Spinal cord (tissue), 10 donors: ENCODE measurements around the gene CLDN22. TPM values are rescaled to one million over a fixed set of nuclear protein-coding genes. Genes with fewer than 3 reads are reported as not detected.

ENCODE experiments used
- DNase-seq, 6 donors: peaks; one replicate each; pipeline versions ENCODE4 v3.0.0 to v3.0.0-alpha.2; 2013 to 2015; ENCODE audit warnings: low spot score in 6 of 6, low read depth in 4 of 6
- H3K27ac ChIP-seq: one replicate; pipeline ENCODE4 v1.5.1; 2013; ENCODE audit warnings: low read depth, low read length, control low read depth
- H3K27me3 ChIP-seq: one replicate; pipeline ENCODE4 v1.6.1; 2013; ENCODE audit warnings: low read length; ENCODE audit not compliant: control insufficient read depth, insufficient read depth
- H3K36me3 ChIP-seq: one replicate; pipeline ENCODE4 v1.6.1; 2013; ENCODE audit warnings: low read length; ENCODE audit not compliant: control insufficient read depth, insufficient read depth
- H3K4me1 ChIP-seq: one replicate; pipeline ENCODE4 v1.6.1; 2013; ENCODE audit warnings: low read length; ENCODE audit not compliant: control insufficient read depth, insufficient read depth
- H3K4me3 ChIP-seq: one replicate; pipeline ENCODE4 v1.5.1; 2013; ENCODE audit warnings: low read depth, low read length, control low read depth
- H3K9me3 ChIP-seq: one replicate; pipeline ENCODE4 v1.6.1; 2013; ENCODE audit warnings: low read length; ENCODE audit not compliant: control insufficient read depth, insufficient read depth
- WGBS: methylation state at CpG from one replicate; pipeline ENCODE4 v1.1.5; 2013; ENCODE audit warnings: missing lambda C conversion rate; ENCODE audit not compliant: insufficient coverage; 5-methylcytosine and 5-hydroxymethylcytosine counted together
- polyA plus RNA-seq, 2 donors: library from polyadenylated mRNA; unstranded; fragments of 120-200 nt; gene quantifications; one replicate each; pipeline ENCODE4 v1.2.1, GENCODE V29; 2013; ENCODE audit not compliant: insufficient read length in 2 of 2
- total RNA-seq, 2 donors: library from RNA; depleted of rRNA in 1 of 2; stranded (reverse); fragments of 120-200 nt in 1 of 2; fragments of >200 nt in 1 of 2; gene quantifications; one replicate each; pipeline versions ENCODE4 v1.2.3 to v1.2.4, GENCODE V29; 2013 to 2014
- donor health status: healthy.

Gene CLDN22
- total and polyA plus RNA-seq, 4 donors: 0.06 to 1.6 (median 1.5) TPM; not detected in 1

DNA sequence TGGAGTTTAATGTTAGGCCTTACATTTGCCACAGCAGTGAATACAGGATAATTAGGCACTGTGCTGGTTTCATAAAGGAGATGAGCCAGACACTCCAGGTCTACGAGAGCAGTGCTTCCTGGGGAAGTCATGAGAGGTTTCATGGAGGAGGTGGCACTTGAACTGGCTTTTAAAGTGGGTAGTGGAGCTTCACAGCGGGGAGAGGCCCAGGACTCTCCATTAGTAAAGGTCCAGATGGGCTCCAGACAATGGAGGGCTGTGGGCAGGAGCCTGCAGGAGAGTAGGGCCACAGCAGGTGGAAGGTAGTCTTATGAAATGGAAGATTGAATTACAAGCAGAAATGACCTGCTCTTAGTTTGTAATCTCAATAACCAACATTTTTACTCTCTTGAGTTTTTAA, 29.0 kb downstream of the CLDN22 start:
- no peak overlapping the region for H3K4me3 ChIP-seq
- H3K27me3 ChIP-seq: no peaks in the 10 kb centered on the region
- no peak for DNase-seq
- peaks cover 21% of the 10 kb centered on the region for H3K36me3 ChIP-seq
- 83% methylated on average over 2 of the region's 2 CpGs for WGBS
- H3K27ac ChIP-seq: no peak overlapping the region
- no peaks in the 10 kb centered on the region for H3K4me1 ChIP-seq
- no peaks in the 10 kb centered on the region for H3K9me3 ChIP-seq

DNA sequence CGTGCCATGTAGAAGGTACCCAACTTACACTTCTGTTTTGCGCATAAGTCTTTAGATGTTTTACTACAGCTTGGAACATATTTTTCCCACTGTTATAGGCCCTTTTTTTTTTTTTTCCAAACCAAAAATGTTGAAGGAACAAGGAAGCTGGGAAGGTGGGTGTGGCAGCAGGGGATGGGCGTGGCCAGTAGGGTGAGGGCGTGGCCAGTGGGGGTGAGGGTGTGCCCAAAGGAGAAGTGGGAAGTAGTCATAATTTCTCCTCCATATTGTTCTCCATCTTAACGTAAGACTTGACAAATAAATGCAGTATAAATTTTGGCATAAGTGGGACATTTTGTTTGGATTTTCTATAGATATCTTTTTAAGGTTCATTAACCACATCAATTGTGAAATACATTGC, 30.4 kb downstream of the CLDN22 start:
- no peak overlapping the region for H3K4me3 ChIP-seq
- H3K9me3 ChIP-seq: no peaks in the 10 kb centered on the region
- H3K4me1 ChIP-seq: no peaks in the 10 kb centered on the region
- H3K27ac ChIP-seq: no peak overlapping the region
- no peaks in the 10 kb centered on the region for H3K27me3 ChIP-seq
- H3K36me3 ChIP-seq: peaks cover 24% of the 10 kb centered on the region
- WGBS: 100% methylated on average over 1 of the region's 5 CpGs
- DNase-seq: no peak

DNA sequence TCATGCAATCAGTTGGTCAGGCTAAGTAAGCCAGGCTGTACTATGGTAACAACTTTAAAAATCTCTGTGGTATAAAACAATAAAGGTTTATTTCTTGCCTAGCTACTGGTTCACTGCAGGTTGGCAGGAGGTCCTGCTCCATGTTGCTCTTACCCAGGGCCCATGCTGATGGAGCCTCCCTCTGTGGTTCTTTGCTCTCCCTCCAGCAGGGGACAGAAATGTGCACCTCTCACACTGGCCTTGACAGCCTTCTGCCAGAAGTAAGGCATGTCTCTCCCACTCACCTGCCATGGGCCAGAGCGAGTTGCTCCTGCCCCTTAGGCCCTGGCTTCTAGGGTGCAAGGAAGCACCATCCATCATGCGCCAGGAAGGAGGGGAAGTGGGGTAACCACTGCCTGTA, 31.1 kb downstream of the CLDN22 start:
- H3K36me3 ChIP-seq: peaks cover 27% of the 10 kb centered on the region
- 100% methylated on average over 2 of the region's 2 CpGs for WGBS
- H3K9me3 ChIP-seq: no peaks in the 10 kb centered on the region

DNA sequence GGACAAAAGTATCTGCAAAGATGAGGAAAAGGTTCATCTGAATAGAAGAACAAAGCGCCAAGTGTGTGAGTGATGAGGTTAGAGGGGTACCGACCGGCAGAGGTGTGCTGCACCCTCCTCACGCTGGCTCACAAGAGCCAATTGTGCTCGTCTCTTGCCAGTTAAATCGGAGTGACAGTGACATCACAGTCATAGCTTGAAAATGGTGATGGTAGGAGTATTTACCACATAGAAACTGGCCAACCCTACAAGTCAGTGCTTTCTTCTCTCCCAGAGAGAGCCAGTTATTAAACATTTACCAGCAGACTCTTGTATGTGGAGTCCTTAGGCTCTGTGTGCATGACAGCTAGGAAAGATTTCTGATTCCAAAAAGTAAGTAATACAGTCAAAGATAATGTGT, 32.4 kb downstream of the CLDN22 start:
- Histone ChIP-seq H3K36me3 (peaks cover 27% of the 10 kb centered on the region), H3K27ac (no peak overlapping the region), H3K4me1 (no peaks in the 10 kb centered on the region), H3K27me3 (no peaks in the 10 kb centered on the region), H3K9me3 (no peaks in the 10 kb centered on the region), H3K4me3 (no peak overlapping the region)
- DNase-seq: no peak
- WGBS: 88% methylated on average over 4 of the region's 6 CpGs

More for the DNA sequence above, 31.1 kb downstream of the CLDN22 start:
- DNase-seq: no peak
- Histone ChIP-seq H3K27ac (no peak overlapping the region), H3K4me3 (no peak overlapping the region), H3K27me3 (no peaks in the 10 kb centered on the region), H3K4me1 (no peaks in the 10 kb centered on the region)

DNA sequence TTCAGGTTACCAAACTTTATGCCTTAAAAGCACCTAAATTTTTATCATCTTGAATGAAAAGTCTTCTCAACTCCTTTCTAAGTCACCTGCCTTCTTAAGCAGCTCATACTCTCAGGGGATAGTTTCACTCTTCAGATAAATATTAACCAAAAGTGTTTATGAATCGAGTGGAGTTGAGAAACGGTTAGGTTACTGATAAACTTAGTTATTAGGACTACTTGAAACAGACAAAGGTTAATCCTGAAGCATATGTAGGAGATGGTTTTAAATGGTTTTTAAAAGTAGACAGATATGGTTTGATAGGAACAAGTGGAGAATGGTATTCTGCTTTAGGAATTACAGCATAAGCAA, 32.8 kb downstream of the CLDN22 start:
- Histone ChIP-seq H3K36me3 (peaks cover 27% of the 10 kb centered on the region), H3K4me1 (no peaks in the 10 kb centered on the region), H3K27ac (no peak overlapping the region), H3K27me3 (no peaks in the 10 kb centered on the region), H3K9me3 (no peaks in the 10 kb centered on the region), H3K4me3 (no peak overlapping the region)
- WGBS: no CpG with 5 or more reads among the region's 2 CpGs
- no peak for DNase-seq

DNA sequence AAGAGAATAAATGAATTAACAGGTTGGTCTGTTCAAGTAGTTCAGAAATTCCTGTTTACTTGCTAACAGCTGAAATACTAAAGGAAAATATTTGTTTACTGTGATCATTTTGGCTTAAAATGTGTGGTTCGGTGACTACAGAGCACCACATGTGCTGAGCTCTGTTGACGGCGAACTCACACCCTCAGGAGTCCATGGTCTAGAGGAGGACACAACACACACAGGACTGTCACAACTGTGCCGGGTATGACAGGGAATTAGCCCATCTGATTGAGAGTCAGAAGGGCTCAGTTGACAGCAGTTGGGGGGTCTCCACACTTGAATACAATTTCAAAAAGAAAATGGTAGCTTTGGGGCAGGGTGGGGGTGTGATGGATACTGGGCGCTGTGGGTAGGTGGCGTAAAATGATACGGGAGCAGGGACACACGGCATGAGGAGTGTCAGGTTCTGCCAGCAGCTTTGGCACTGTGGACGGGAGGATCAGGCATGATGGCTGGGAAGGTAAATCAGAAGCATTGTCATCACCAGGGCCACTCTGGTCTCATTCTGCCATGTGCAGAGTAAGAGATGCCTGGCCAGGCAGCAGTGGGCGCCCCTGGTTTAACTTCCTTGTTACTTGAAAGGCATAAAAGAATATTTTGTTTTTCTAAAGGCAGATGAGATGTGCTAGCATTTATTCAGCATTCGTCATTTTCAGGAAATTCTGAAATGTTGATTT, 33.3 kb downstream of the CLDN22 start:
- Histone ChIP-seq H3K9me3 (no peaks in the 10 kb centered on the region), H3K27me3 (no peaks in the 10 kb centered on the region), H3K4me3 (no peak overlapping the region), H3K27ac (no peak overlapping the region), H3K4me1 (no peaks in the 10 kb centered on the region), H3K36me3 (peaks cover 27% of the 10 kb centered on the region)
- no peak for DNase-seq
- WGBS: 94% methylated on average over 9 of the region's 11 CpGs

DNA sequence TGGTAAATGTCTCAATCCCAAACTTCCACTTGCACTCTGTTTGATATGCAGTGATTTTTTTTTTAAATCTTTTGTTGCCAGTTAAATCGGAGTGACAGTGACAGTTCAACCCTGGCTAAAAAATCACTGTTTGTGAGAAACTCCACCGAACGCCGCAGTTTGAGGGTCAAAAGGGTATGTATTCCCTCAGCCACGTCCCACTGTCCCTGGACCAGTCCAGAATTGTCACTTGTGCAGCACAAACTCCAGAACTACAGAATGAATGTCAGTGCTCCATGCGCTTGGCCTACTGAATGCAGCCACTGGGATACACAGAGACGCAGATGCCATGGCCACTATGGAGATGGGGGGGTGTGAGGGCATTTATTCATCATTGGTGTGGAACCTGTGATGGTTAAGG, 34.2 kb downstream of the CLDN22 start:
- Histone ChIP-seq H3K9me3 (no peaks in the 10 kb centered on the region), H3K27me3 (no peaks in the 10 kb centered on the region), H3K4me3 (no peak overlapping the region), H3K4me1 (no peaks in the 10 kb centered on the region), H3K36me3 (peaks cover 27% of the 10 kb centered on the region), H3K27ac (no peak overlapping the region)
- WGBS: 90% methylated on average over 7 of the region's 7 CpGs
- no peak for DNase-seq

DNA sequence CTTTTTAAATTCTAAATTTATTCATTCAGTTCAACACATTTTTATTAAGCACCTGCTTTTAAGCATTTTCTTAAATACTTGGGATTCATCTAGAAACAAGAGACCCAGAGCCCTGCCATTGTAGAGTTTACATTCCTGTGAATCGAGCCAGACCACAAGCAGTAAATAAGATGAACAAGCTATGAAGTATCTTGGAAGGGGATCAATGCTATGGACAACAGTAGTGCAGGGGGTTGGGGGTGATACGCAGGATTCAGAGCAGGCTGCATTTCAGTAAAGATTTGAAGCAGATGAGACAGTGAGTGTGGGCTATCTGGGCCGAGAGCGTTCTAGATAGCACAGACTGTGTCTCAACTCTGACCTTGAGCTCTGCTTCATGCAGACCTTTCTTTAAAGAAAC, 35.1 kb downstream of the CLDN22 start:
- Histone ChIP-seq H3K9me3 (no peaks in the 10 kb centered on the region), H3K36me3 (peaks cover 27% of the 10 kb centered on the region), H3K27me3 (no peaks in the 10 kb centered on the region), H3K4me3 (no peak overlapping the region), H3K27ac (no peak overlapping the region), H3K4me1 (no peaks in the 10 kb centered on the region)
- DNase-seq: no peak
- WGBS: 68% methylated on average over 2 of the region's 4 CpGs

DNA sequence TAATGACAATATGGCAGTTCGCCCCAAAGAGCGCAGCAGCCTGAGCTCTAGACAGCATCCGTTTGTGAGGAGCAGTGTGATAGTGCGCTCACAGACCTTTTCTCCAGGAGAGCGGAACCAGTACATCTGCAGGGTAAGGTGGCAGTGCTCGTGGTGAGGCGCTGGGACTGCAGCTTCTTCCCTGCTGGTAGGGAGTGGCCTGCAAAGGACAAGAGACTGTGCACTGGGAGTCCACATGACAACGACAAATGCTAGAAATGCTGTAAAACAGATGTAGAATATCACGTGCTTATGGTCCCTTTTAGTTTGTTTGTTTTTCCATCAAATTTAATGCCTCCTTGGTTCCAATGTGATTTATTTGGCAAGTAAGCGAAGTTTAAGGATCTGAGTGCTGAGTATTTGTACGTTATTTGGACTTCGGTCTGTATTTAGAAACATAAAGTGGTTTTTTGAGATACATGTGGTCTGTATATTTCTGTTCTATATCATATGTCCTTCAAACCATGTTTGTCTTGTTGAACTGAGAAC, 35.8 kb downstream of the CLDN22 start:
- Histone ChIP-seq H3K4me3 (no peak overlapping the region), H3K27ac (no peak overlapping the region), H3K27me3 (no peaks in the 10 kb centered on the region), H3K4me1 (no peaks in the 10 kb centered on the region), H3K36me3 (peaks cover 22% of the 10 kb centered on the region), H3K9me3 (no peaks in the 10 kb centered on the region)
- 92% methylated on average over 10 of the region's 12 CpGs for WGBS
- no peak for DNase-seq

DNA sequence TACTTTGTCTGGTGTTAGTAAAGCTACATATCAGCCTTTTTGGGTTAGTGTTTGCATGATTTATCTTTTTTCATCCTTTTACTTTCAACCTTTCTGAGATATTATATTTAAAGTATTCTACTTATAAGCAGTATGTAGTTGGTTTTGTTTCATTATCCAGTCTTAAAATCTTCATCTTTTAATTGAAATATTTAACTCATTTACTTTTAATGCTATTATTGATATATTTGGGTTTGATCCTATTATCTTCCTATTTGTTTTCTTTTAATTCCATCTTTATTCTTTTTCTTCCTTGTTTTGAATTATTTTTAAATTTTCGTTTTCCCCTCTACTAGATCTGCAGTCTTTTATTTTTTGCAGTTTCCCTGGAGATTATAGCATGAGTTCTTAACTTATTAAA, 44.0 kb downstream of the CLDN22 start:
- no peak overlapping the region for H3K4me3 ChIP-seq
- peaks cover 4% of the 10 kb centered on the region for H3K36me3 ChIP-seq
- H3K27me3 ChIP-seq: no peaks in the 10 kb centered on the region
- no CpG with 5 or more reads among the region's 1 CpG for WGBS
- H3K4me1 ChIP-seq: no peaks in the 10 kb centered on the region
- H3K27ac ChIP-seq: no peak overlapping the region
- DNase-seq: no peak
- peaks cover 14% of the 10 kb centered on the region for H3K9me3 ChIP-seq
